GM12878 (cell line): Measurements from ENCODE around the gene COMMD10. TPM values are rescaled to one million over a fixed set of nuclear protein-coding genes. Genes with fewer than 3 reads are reported as not detected.

Source experiments
- ATF2 ChIP-seq: IDR thresholded peaks from 2 replicates; pipeline ENCODE4 v1.6.1; 2012; ENCODE audit warnings: low read length, inconsistent platforms
- CHD2 ChIP-seq: IDR thresholded peaks from 2 replicates; pipeline ENCODE4 v1.6.1; 2011; ENCODE audit warnings: low read depth, low read length, improper control_type of control experiment, borderline replicate concordance
- CUX1 ChIP-seq: IDR thresholded peaks from 2 replicates; pipeline ENCODE4 v1.6.1; 2012; ENCODE audit warnings: improper control_type of control experiment, low read depth, low read length; ENCODE audit not compliant: insufficient replicate concordance
- KDM1A ChIP-seq: fragments of 200-600 bp; sonication (generic); IDR thresholded peaks from 2 replicates; pipeline ENCODE4 v1.6.1; 2016; ENCODE audit warnings: borderline replicate concordance
- POLR2AphosphoS2 ChIP-seq: IDR thresholded peaks from 2 replicates; pipeline ENCODE4 v1.6.1; 2011; ENCODE audit warnings: low read depth, mild to moderate bottlenecking, low read length, improper control_type of control experiment, moderate library complexity
- YBX1 ChIP-seq: fragments of 450-650 bp; IDR thresholded peaks from 2 replicates; pipeline ENCODE4 v1.6.1; 2016; ENCODE audit warnings: antibody characterized with exemption
- YY1 ChIP-seq: IDR thresholded peaks from 2 replicates; pipeline ENCODE4 v1.6.1; 2011; ENCODE audit warnings: low read depth, mild to moderate bottlenecking, low read length
- ZNF217 ChIP-seq: fragments of 450-650 bp; IDR thresholded peaks from 2 replicates; pipeline ENCODE4 v1.6.1; 2017; ENCODE audit warnings: antibody characterized with exemption, mild to moderate bottlenecking
- ZNF384 ChIP-seq: IDR thresholded peaks from 2 replicates; pipeline ENCODE4 v1.6.1; 2012; ENCODE audit warnings: low read depth, mild to moderate bottlenecking, low read length, improper control_type of control experiment, borderline replicate concordance
- polyA plus RNA-seq, 11 experiments: library from polyadenylated mRNA; depleted of rRNA in 4 of 11; unstranded in 6 of 11; stranded (reverse) in 5 of 11; fragments of >200 nt; fragmentation: Nextera tagmentation in 4 of 11; fragmentation: Illumina TruSeq in 1 of 11; extraction: Ambion mirVana in 4 of 11; extraction: Trizol in 1 of 11; gene quantifications; 1 replicate in 1 of 11; 2 replicates in 10 of 11; pipeline versions ENCODE4 v1.2.1 to v1.2.3, GENCODE V29; 2011 to 2016; ENCODE audit warnings: inconsistent platforms in 2 of 11, missing spikeins in 2 of 11, low read depth in 1 of 11
- total RNA-seq, 4 experiments: library from RNA; depleted of rRNA in 3 of 4; stranded (reverse); fragments of >200 nt in 3 of 4; fragmentation: Illumina TruSeq in 1 of 4; extraction: Trizol in 1 of 4; gene quantifications; 2 replicates each; pipeline versions ENCODE4 v1.2.1 to v1.2.3, GENCODE V29; 2013 to 2021

Gene COMMD10
- total and polyA plus RNA-seq, 10 of the 15 experiments (the other 5 are each of a cell fraction or from before 2014, with no cell fraction given), result 19.6 to 98.7 (median 28.0) TPM

- TF ChIP-seq CUX1 (no peak), YBX1 (no peak), ATF2 (no peak), YY1 (no peak), KDM1A (no peak), CHD2 (no peak), POLR2AphosphoS2 (no peak), ZNF384 (no peak), ZNF217 (no peak)
Observed at GRCh38 chr5:116308391-116308790, 223.6 kb downstream of the COMMD10 start (continued).
